ENCODE results near the gene CDC42EP5. TPM values are rescaled to one million over a fixed set of nuclear protein-coding genes. Genes with fewer than 3 reads are reported as not detected.
A peak's percentile ranks its signal among the peaks of the same experiment; 100 is the strongest.

CDC42EP5 gene
- total and polyA plus RNA-seq, 4 donors, result 15.8 to 25.7 (median 21.3) TPM

GRCh38 chr19:54436628-54437252 is 36.4 kb downstream of the CDC42EP5 start:
- H3K27ac ChIP-seq (ENCODE audit: low read depth in 1 of 2, low read length in 1 of 2), result no peak overlapping the region
- DNase-seq, result peak in 2 of 3 donors; percentile 36 to 37
- no peaks in the 10 kb centered on the region for H3K9me3 ChIP-seq (ENCODE audit: control insufficient read depth in 4 of 4, insufficient read depth in 3 of 4, low read length in 3 of 4)
- H3K9ac ChIP-seq (ENCODE audit: insufficient read depth in 1 of 2, low read length in 2 of 2), result no peak overlapping the region
- H3K36me3 ChIP-seq (ENCODE audit: control insufficient read depth in 4 of 4, insufficient read depth in 4 of 4, low read length in 4 of 4), result peaks cover 0 to 9% (median 4%) of the 10 kb centered on the region in 4 donors
- H3K4me1 ChIP-seq (ENCODE audit: control insufficient read depth in 5 of 5, insufficient read depth in 5 of 5, low read length in 5 of 5), result peaks cover 0 to 21% (median 4%) of the 10 kb centered on the region in 5 donors
- WGBS, 2 donors, result 80 to 84% methylated on average over 10 of the region's 10 CpGs
- no peak for ATAC-seq (ENCODE audit: insufficient read depth, low FRiP score)
- no peak overlapping the region for H3K4me3 ChIP-seq
- TF ChIP-seq, protein P1, sequence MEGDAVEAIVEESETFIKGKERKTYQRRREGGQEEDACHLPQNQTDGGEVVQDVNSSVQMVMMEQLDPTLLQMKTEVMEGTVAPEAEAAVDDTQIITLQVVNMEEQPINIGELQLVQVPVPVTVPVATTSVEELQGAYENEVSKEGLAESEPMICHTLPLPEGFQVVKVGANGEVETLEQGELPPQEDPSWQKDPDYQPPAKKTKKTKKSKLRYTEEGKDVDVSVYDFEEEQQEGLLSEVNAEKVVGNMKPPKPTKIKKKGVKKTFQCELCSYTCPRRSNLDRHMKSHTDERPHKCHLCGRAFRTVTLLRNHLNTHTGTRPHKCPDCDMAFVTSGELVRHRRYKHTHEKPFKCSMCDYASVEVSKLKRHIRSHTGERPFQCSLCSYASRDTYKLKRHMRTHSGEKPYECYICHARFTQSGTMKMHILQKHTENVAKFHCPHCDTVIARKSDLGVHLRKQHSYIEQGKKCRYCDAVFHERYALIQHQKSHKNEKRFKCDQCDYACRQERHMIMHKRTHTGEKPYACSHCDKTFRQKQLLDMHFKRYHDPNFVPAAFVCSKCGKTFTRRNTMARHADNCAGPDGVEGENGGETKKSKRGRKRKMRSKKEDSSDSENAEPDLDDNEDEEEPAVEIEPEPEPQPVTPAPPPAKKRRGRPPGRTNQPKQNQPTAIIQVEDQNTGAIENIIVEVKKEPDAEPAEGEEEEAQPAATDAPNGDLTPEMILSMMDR (IDR thresholded peaks at IDR 0.05; ENCODE audit: control extremely low read depth, extremely low read depth), result no peak
- no peaks in the 10 kb centered on the region for H3K27me3 ChIP-seq (ENCODE audit: control insufficient read depth in 3 of 3, insufficient read depth in 3 of 3, low read length in 2 of 3)

GRCh38 chr19:54436031-54436523 is 37.0 kb downstream of the CDC42EP5 start:
- Histone ChIP-seq H3K27ac (ENCODE audit: low read depth in 1 of 2, low read length in 1 of 2) (no peak overlapping the region), H3K36me3 (ENCODE audit: control insufficient read depth in 4 of 4, insufficient read depth in 4 of 4, low read length in 4 of 4) (peaks cover 0 to 9% (median 4%) of the 10 kb centered on the region in 4 donors), H3K27me3 (ENCODE audit: control insufficient read depth in 3 of 3, insufficient read depth in 3 of 3, low read length in 2 of 3) (no peaks in the 10 kb centered on the region), H3K4me3 (no peak overlapping the region), H3K4me1 (ENCODE audit: control insufficient read depth in 5 of 5, insufficient read depth in 5 of 5, low read length in 5 of 5) (peaks cover 0 to 27% (median 4%) of the 10 kb centered on the region in 5 donors), H3K9me3 (ENCODE audit: control insufficient read depth in 4 of 4, insufficient read depth in 3 of 4, low read length in 3 of 4) (no peaks in the 10 kb centered on the region), H3K9ac (ENCODE audit: insufficient read depth in 1 of 2, low read length in 2 of 2) (no peak overlapping the region)
- no peak for ATAC-seq (ENCODE audit: insufficient read depth, low FRiP score)
- peak; percentile 37 to 52 (median 47) for DNase-seq
- TF ChIP-seq, protein P1 (IDR thresholded peaks at IDR 0.05; ENCODE audit: control extremely low read depth, extremely low read depth), result no peak
- WGBS, 2 donors, result 67 to 77% methylated on average over 15 of the region's 15 CpGs

- no peaks in the 10 kb centered on the region for H3K27me3 ChIP-seq (ENCODE audit: control insufficient read depth in 3 of 3, insufficient read depth in 3 of 3, low read length in 2 of 3)
- H3K4me3 ChIP-seq, result no peak overlapping the region
- ATAC-seq (ENCODE audit: insufficient read depth, low FRiP score) (no peak), DNase-seq (no peak)
- peaks cover 0 to 7% (median 4%) of the 10 kb centered on the region in 4 donors for H3K36me3 ChIP-seq (ENCODE audit: control insufficient read depth in 4 of 4, insufficient read depth in 4 of 4, low read length in 4 of 4)
- no peak overlapping the region for H3K27ac ChIP-seq (ENCODE audit: low read depth in 1 of 2, low read length in 1 of 2)
- H3K9ac ChIP-seq (ENCODE audit: insufficient read depth in 1 of 2, low read length in 2 of 2), result no peak overlapping the region
- H3K9me3 ChIP-seq (ENCODE audit: control insufficient read depth in 4 of 4, insufficient read depth in 3 of 4, low read length in 3 of 4), result no peaks in the 10 kb centered on the region
- WGBS, 2 donors, result 55 to 58% methylated on average over 14 to 16 of the region's 16 CpGs
- H3K4me1 ChIP-seq (ENCODE audit: control insufficient read depth in 5 of 5, insufficient read depth in 5 of 5, low read length in 5 of 5), result peaks cover 0 to 32% (median 4%) of the 10 kb centered on the region in 5 donors
- TF ChIP-seq, protein P1 (IDR thresholded peaks at IDR 0.05; ENCODE audit: control extremely low read depth, extremely low read depth), result no peak
Observed at GRCh38 chr19:54435551-54436016, 37.5 kb downstream of the CDC42EP5 start.
